HEK293 (cell line): ENCODE results near the gene PRDX2.

Experiments
- KLF1 ChIP-seq: fragments of 450-650 bp; formaldehyde crosslinking; IDR thresholded peaks from 2 replicates; pipeline ENCODE4 v1.5.1; 2016; ENCODE audit warnings: missing biosample characterization, missing genetic modification characterization
- KLF16 ChIP-seq: fragments of 450-650 bp; formaldehyde crosslinking; IDR thresholded peaks from 2 replicates; pipeline ENCODE4 v1.5.1; 2017; ENCODE audit warnings: missing biosample characterization, missing genetic modification characterization
- PRDM1 ChIP-seq: fragments of 450-650 bp; formaldehyde crosslinking; IDR thresholded peaks from 2 replicates; pipeline ENCODE4; 2016; ENCODE audit warnings: missing biosample characterization, missing genetic modification characterization
- SCRT1 ChIP-seq: fragments of 450-650 bp; formaldehyde crosslinking; IDR thresholded peaks from 2 replicates; pipeline ENCODE4 v1.5.1; 2016; ENCODE audit warnings: missing biosample characterization, missing genetic modification characterization, borderline replicate concordance
- SP3 ChIP-seq: fragments of 450-650 bp; formaldehyde crosslinking; IDR thresholded peaks from 2 replicates; pipeline ENCODE4 v1.5.1; 2016; ENCODE audit warnings: missing biosample characterization, missing genetic modification characterization
- ZBTB17 ChIP-seq: fragments of 450-650 bp; formaldehyde crosslinking; IDR thresholded peaks from 2 replicates; pipeline ENCODE4 v1.5.1; 2016; ENCODE audit warnings: missing biosample characterization, missing genetic modification characterization
- ZBTB48 ChIP-seq: fragments of 450-650 bp; formaldehyde crosslinking; IDR thresholded peaks from 2 replicates; pipeline ENCODE4 v1.5.1; 2016; ENCODE audit warnings: missing biosample characterization, missing genetic modification characterization
- ZEB2 ChIP-seq: fragments of 450-650 bp; formaldehyde crosslinking; IDR thresholded peaks from 2 replicates; pipeline ENCODE4 v1.5.1; 2016; ENCODE audit warnings: missing biosample characterization, missing genetic modification characterization
- ZNF112 ChIP-seq: fragments of 450-650 bp; formaldehyde crosslinking; IDR thresholded peaks from 2 replicates; pipeline ENCODE4 v1.5.0; 2017; ENCODE audit warnings: missing biosample characterization, missing genetic modification characterization
- ZNF16 ChIP-seq: fragments of 450-650 bp; formaldehyde crosslinking; IDR thresholded peaks from 2 replicates; pipeline ENCODE4 v1.5.1; 2016; ENCODE audit warnings: low read depth, missing biosample characterization, missing genetic modification characterization
- ZNF184 ChIP-seq: fragments of 450-650 bp; IDR thresholded peaks from 2 replicates; pipeline ENCODE4 v1.5.1; 2018; ENCODE audit warnings: missing biosample characterization, mild to moderate bottlenecking, missing genetic modification characterization
- ZNF366 ChIP-seq: fragments of 450-650 bp; formaldehyde crosslinking; conservative IDR thresholded peaks from 2 replicates; pipeline ENCODE4 v1.5.1; 2016; ENCODE audit warnings: missing biosample characterization, missing genetic modification characterization
- ZNF629 ChIP-seq: fragments of 450-650 bp; formaldehyde crosslinking; IDR thresholded peaks from 2 replicates; pipeline ENCODE4 v1.5.1; 2017; ENCODE audit warnings: missing biosample characterization, missing genetic modification characterization
- ZNF792 ChIP-seq: fragments of 450-650 bp; formaldehyde crosslinking; IDR thresholded peaks from 2 replicates; pipeline ENCODE4 v1.5.1; 2016; ENCODE audit warnings: missing biosample characterization, missing genetic modification characterization
- TF ChIP-seq, protein P1 (sequence below): fragments of 450-650 bp; formaldehyde crosslinking; IDR thresholded peaks from 2 replicates; pipeline ENCODE4 v1.5.1; 2017; ENCODE audit warnings: missing biosample characterization, missing genetic modification characterization
- TF ChIP-seq, protein P2 (sequence below): fragments of 450-650 bp; formaldehyde crosslinking; IDR thresholded peaks from 2 replicates; pipeline ENCODE4 v1.5.1; 2016; ENCODE audit warnings: missing biosample characterization, missing genetic modification characterization
- TF ChIP-seq, protein P3 (sequence below): fragments of 450-650 bp; formaldehyde crosslinking; IDR thresholded peaks from 2 replicates; pipeline ENCODE4 v1.5.1; 2016; ENCODE audit warnings: missing biosample characterization, missing genetic modification characterization
- TF ChIP-seq, protein P4 (sequence below): fragments of 450-650 bp; formaldehyde crosslinking; IDR thresholded peaks from 2 replicates; pipeline ENCODE4 v1.5.1; 2016; ENCODE audit warnings: missing biosample characterization, missing genetic modification characterization
- TF ChIP-seq, protein P5 (sequence below): fragments of 450-650 bp; formaldehyde crosslinking; IDR thresholded peaks from 2 replicates; pipeline ENCODE4 v1.5.1; 2016; ENCODE audit warnings: missing biosample characterization, missing genetic modification characterization
- TF ChIP-seq, protein P6 (sequence below): fragments of 450-650 bp; formaldehyde crosslinking; IDR thresholded peaks from 2 replicates; pipeline ENCODE4 v1.5.1; 2016; ENCODE audit warnings: missing biosample characterization, missing genetic modification characterization
- TF ChIP-seq, protein P7 (sequence below): fragments of 450-650 bp; formaldehyde crosslinking; IDR thresholded peaks from 2 replicates; pipeline ENCODE4 v1.5.1; 2017; ENCODE audit warnings: missing biosample characterization, mild to moderate bottlenecking, missing genetic modification characterization, moderate library complexity
- TF ChIP-seq, protein P8 (sequence below): fragments of 450-650 bp; formaldehyde crosslinking; IDR thresholded peaks from 2 replicates; pipeline ENCODE4 v1.5.1; 2016; ENCODE audit warnings: missing biosample characterization, missing genetic modification characterization
- TF ChIP-seq, protein P9 (sequence below): fragments of 450-650 bp; formaldehyde crosslinking; IDR thresholded peaks from 2 replicates; pipeline ENCODE4 v1.5.0; 2017; ENCODE audit warnings: missing biosample characterization, missing genetic modification characterization, borderline replicate concordance

The PRDX2 gene

DNA sequence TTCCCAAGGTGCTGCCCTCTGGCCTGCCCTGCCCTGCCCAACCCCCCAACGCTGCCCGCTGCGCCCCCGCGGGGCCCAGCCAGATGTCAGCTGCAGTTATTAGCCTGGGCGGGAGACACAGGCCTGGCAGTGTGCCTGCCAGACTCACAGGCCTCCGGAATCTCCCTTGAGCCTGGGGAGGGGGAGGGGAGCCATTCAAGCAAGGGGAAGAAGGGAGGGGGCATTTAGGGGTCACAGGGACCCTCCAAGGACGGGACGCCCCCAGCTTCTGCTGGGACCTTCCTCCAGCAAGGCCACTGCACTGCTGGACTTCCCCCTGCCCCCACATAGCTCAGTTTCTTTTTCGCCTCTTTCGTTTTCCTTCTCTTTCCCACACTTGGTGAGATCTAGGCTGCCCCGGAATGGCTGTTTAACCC lies 12.9 kb downstream of the PRDX2 start (continued):
- TF ChIP-seq KLF16 (tag by site-specific recombination) (no peak), ZNF629 (no peak; the same call in 1 of the 2 replicates), ZNF366 (tag by site-specific recombination) (peak; percentile 83), SP3 (tag by site-specific recombination) (0 out of 2 replicates have a peak, but pooled peaks have one; percentile 9), ZNF184 (tag by site-specific recombination) (no peak), PRDM1 (tag by site-specific recombination) (no peak), SCRT1 (no peak), ZBTB17 (tag by site-specific recombination) (peak; percentile 42), ZBTB48 (tag by site-specific recombination) (peak; percentile 98), ZEB2 (tag by site-specific recombination) (0 out of 2 replicates have a peak, but pooled peaks have one; percentile 17), ZNF112 (tag by site-specific recombination) (no peak), KLF1 (tag by site-specific recombination) (peak; percentile 67), ZNF792 (tag by site-specific recombination) (no peak), ZNF16 (tag by site-specific recombination) (no peak)
- TF ChIP-seq, protein P1, sequence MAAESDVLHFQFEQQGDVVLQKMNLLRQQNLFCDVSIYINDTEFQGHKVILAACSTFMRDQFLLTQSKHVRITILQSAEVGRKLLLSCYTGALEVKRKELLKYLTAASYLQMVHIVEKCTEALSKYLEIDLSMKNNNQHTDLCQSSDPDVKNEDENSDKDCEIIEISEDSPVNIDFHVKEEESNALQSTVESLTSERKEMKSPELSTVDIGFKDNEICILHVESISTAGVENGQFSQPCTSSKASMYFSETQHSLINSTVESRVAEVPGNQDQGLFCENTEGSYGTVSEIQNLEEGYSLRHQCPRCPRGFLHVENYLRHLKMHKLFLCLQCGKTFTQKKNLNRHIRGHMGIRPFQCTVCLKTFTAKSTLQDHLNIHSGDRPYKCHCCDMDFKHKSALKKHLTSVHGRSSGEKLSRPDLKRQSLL (tag by site-specific recombination) = peak; percentile 92
- TF ChIP-seq, protein P2, sequence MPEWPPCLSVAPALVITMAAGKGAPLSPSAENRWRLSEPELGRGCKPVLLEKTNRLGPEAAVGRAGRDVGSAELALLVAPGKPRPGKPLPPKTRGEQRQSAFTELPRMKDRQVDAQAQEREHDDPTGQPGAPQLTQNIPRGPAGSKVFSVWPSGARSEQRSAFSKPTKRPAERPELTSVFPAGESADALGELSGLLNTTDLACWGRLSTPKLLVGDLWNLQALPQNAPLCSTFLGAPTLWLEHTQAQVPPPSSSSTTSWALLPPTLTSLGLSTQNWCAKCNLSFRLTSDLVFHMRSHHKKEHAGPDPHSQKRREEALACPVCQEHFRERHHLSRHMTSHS = no peak
- TF ChIP-seq, protein P3, sequence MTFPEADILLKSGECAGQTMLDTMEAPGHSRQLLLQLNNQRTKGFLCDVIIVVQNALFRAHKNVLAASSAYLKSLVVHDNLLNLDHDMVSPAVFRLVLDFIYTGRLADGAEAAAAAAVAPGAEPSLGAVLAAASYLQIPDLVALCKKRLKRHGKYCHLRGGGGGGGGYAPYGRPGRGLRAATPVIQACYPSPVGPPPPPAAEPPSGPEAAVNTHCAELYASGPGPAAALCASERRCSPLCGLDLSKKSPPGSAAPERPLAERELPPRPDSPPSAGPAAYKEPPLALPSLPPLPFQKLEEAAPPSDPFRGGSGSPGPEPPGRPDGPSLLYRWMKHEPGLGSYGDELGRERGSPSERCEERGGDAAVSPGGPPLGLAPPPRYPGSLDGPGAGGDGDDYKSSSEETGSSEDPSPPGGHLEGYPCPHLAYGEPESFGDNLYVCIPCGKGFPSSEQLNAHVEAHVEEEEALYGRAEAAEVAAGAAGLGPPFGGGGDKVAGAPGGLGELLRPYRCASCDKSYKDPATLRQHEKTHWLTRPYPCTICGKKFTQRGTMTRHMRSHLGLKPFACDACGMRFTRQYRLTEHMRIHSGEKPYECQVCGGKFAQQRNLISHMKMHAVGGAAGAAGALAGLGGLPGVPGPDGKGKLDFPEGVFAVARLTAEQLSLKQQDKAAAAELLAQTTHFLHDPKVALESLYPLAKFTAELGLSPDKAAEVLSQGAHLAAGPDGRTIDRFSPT = peak; percentile 76
- TF ChIP-seq, protein P4, sequence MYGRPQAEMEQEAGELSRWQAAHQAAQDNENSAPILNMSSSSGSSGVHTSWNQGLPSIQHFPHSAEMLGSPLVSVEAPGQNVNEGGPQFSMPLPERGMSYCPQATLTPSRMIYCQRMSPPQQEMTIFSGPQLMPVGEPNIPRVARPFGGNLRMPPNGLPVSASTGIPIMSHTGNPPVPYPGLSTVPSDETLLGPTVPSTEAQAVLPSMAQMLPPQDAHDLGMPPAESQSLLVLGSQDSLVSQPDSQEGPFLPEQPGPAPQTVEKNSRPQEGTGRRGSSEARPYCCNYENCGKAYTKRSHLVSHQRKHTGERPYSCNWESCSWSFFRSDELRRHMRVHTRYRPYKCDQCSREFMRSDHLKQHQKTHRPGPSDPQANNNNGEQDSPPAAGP = peak; percentile 80
- TF ChIP-seq, protein P5, sequence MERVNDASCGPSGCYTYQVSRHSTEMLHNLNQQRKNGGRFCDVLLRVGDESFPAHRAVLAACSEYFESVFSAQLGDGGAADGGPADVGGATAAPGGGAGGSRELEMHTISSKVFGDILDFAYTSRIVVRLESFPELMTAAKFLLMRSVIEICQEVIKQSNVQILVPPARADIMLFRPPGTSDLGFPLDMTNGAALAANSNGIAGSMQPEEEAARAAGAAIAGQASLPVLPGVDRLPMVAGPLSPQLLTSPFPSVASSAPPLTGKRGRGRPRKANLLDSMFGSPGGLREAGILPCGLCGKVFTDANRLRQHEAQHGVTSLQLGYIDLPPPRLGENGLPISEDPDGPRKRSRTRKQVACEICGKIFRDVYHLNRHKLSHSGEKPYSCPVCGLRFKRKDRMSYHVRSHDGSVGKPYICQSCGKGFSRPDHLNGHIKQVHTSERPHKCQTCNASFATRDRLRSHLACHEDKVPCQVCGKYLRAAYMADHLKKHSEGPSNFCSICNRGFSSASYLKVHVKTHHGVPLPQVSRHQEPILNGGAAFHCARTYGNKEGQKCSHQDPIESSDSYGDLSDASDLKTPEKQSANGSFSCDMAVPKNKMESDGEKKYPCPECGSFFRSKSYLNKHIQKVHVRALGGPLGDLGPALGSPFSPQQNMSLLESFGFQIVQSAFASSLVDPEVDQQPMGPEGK (tag by site-specific recombination) = peak; percentile 75
- TF ChIP-seq, protein P6, sequence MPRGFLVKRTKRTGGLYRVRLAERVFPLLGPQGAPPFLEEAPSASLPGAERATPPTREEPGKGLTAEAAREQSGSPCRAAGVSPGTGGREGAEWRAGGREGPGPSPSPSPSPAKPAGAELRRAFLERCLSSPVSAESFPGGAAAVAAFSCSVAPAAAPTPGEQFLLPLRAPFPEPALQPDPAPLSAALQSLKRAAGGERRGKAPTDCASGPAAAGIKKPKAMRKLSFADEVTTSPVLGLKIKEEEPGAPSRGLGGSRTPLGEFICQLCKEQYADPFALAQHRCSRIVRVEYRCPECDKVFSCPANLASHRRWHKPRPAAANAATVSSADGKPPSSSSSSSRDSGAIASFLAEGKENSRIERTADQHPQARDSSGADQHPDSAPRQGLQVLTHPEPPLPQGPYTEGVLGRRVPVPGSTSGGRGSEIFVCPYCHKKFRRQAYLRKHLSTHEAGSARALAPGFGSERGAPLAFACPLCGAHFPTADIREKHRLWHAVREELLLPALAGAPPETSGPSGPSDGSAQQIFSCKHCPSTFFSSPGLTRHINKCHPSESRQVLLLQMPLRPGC = 0 out of 2 replicates have a peak, but pooled peaks have one; percentile 23
- TF ChIP-seq, protein P7, sequence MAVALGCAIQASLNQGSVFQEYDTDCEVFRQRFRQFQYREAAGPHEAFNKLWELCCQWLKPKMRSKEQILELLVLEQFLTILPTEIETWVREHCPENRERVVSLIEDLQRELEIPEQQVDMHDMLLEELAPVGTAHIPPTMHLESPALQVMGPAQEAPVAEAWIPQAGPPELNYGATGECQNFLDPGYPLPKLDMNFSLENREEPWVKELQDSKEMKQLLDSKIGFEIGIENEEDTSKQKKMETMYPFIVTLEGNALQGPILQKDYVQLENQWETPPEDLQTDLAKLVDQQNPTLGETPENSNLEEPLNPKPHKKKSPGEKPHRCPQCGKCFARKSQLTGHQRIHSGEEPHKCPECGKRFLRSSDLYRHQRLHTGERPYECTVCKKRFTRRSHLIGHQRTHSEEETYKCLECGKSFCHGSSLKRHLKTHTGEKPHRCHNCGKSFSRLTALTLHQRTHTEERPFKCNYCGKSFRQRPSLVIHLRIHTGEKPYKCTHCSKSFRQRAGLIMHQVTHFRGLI (tag by site-specific recombination) = peak; percentile 67; the same call in 1 of the 2 replicates
- TF ChIP-seq, protein P8, sequence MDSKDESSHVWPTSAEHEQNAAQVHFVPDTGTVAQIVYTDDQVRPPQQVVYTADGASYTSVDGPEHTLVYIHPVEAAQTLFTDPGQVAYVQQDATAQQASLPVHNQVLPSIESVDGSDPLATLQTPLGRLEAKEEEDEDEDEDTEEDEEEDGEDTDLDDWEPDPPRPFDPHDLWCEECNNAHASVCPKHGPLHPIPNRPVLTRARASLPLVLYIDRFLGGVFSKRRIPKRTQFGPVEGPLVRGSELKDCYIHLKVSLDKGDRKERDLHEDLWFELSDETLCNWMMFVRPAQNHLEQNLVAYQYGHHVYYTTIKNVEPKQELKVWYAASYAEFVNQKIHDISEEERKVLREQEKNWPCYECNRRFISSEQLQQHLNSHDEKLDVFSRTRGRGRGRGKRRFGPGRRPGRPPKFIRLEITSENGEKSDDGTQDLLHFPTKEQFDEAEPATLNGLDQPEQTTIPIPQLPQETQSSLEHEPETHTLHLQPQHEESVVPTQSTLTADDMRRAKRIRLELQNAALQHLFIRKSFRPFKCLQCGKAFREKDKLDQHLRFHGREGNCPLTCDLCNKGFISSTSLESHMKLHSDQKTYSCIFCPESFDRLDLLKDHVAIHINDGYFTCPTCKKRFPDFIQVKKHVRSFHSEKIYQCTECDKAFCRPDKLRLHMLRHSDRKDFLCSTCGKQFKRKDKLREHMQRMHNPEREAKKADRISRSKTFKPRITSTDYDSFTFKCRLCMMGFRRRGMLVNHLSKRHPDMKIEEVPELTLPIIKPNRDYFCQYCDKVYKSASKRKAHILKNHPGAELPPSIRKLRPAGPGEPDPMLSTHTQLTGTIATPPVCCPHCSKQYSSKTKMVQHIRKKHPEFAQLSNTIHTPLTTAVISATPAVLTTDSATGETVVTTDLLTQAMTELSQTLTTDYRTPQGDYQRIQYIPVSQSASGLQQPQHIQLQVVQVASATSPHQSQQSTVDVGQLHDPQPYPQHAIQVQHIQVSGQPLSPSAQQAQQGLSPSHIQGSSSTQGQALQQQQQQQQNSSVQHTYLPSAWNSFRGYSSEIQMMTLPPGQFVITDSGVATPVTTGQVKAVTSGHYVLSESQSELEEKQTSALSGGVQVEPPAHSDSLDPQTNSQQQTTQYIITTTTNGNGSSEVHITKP = peak; percentile 83
- TF ChIP-seq, protein P9, sequence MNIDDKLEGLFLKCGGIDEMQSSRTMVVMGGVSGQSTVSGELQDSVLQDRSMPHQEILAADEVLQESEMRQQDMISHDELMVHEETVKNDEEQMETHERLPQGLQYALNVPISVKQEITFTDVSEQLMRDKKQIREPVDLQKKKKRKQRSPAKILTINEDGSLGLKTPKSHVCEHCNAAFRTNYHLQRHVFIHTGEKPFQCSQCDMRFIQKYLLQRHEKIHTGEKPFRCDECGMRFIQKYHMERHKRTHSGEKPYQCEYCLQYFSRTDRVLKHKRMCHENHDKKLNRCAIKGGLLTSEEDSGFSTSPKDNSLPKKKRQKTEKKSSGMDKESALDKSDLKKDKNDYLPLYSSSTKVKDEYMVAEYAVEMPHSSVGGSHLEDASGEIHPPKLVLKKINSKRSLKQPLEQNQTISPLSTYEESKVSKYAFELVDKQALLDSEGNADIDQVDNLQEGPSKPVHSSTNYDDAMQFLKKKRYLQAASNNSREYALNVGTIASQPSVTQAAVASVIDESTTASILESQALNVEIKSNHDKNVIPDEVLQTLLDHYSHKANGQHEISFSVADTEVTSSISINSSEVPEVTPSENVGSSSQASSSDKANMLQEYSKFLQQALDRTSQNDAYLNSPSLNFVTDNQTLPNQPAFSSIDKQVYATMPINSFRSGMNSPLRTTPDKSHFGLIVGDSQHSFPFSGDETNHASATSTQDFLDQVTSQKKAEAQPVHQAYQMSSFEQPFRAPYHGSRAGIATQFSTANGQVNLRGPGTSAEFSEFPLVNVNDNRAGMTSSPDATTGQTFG (tag by site-specific recombination) = no peak
